H1 (cell line): ENCODE data around the gene CHMP4A. TPM values are rescaled to one million over a fixed set of nuclear protein-coding genes. Genes with fewer than 3 reads are reported as not detected.

Experiments used
- CTCF ChIA-PET: fragments of 300-600 bp; sonication (Branson Sonifier 250); formaldehyde crosslinking; loops from one replicate; lab custom pipeline; 2021; ENCODE audit not compliant: partially characterized antibody; lab: Charles Lee
- POLR2A ChIA-PET: fragments of 300-600 bp; sonication (Branson Sonifier 250); formaldehyde crosslinking; loops from one replicate; lab custom pipeline; 2021; ENCODE audit warnings: inconsistent platforms; ENCODE audit not compliant: partially characterized antibody; lab: Charles Lee
- DNase-seq, 2 experiments: peaks; one replicate each; pipeline versions ENCODE4 v3.0.0 to v3.0.0-alpha.2; 2010 to 2022; ENCODE audit warnings: low spot score in 2 of 2, low read depth in 1 of 2, mixed read lengths in 1 of 2
- FAIRE-seq: peaks from 2 replicates; lab custom pipeline; 2011; peaks lifted over from hg19 to GRCh38; lab: Jason Lieb, UNC
- H2AFZ ChIP-seq: 2 replicates; pipeline ENCODE4 v1.8.1; 2012; ENCODE audit warnings: low read length, inconsistent platforms
- H2AK5ac ChIP-seq: 2 replicates; pipeline ENCODE4 v1.6.1; 2013; ENCODE audit warnings: low read depth, low read length
- H2BK120ac ChIP-seq: replicated peaks from 2 replicates; pipeline ENCODE3; 2013; ENCODE audit warnings: low read depth, low read length, inconsistent platforms
- H2BK12ac ChIP-seq: 2 replicates; pipeline ENCODE4 v1.6.1; 2013; ENCODE audit warnings: low read depth, low read length
- H2BK15ac ChIP-seq: 2 replicates; pipeline ENCODE4 v1.6.1; 2013; ENCODE audit warnings: low read length
- H2BK20ac ChIP-seq: 2 replicates; pipeline ENCODE4 v1.6.1; 2013; ENCODE audit warnings: low read length
- H2BK5ac ChIP-seq: 2 replicates; pipeline ENCODE4 v1.6.1; 2013; ENCODE audit warnings: low read depth, low read length
- H3K14ac ChIP-seq: 2 replicates; pipeline ENCODE4 v1.6.1; 2013; ENCODE audit warnings: inconsistent platforms; ENCODE audit not compliant: insufficient read length
- H3K18ac ChIP-seq: 2 replicates; pipeline ENCODE4 v1.6.1; 2013; ENCODE audit warnings: low read length; ENCODE audit errors: extremely low read depth
- H3K23ac ChIP-seq: 2 replicates; pipeline ENCODE4 v1.6.1; 2013; ENCODE audit warnings: inconsistent platforms; ENCODE audit not compliant: insufficient read length
- H3K23me2 ChIP-seq: 2 replicates; pipeline ENCODE4 v1.6.1; 2013; ENCODE audit warnings: low read depth, low read length
- H3K27ac ChIP-seq: 2 replicates; pipeline ENCODE4 v1.6.1; 2011; ENCODE audit warnings: low read depth, low read length, inconsistent platforms
- H3K27me3 ChIP-seq, 4 experiments: replicated peaks in 1 of 4; 1 replicate in 1 of 4; 2 replicates in 3 of 4; pipeline versions ENCODE4 v1.6.1 to v1.8.1; 2011 to 2013; ENCODE audit warnings: low read length in 3 of 4, mild to moderate bottlenecking in 3 of 4, inconsistent platforms in 2 of 4, mixed read lengths in 2 of 4, moderate library complexity in 1 of 4; ENCODE audit not compliant: control insufficient read depth in 3 of 4, insufficient read depth in 3 of 4; ENCODE audit errors: extremely low read depth in 1 of 4
- H3K36me3 ChIP-seq, 4 experiments: 2 replicates each; pipeline versions ENCODE4 v1.6.1 to v1.8.1; 2011 to 2013; ENCODE audit warnings: mild to moderate bottlenecking in 4 of 4, low read length in 3 of 4, moderate library complexity in 2 of 4, control low read depth in 1 of 4, inconsistent platforms in 1 of 4; ENCODE audit not compliant: insufficient read depth in 4 of 4, control insufficient read depth in 2 of 4
- H3K4ac ChIP-seq: replicated peaks from 2 replicates; pipeline ENCODE3; 2013; ENCODE audit warnings: low read length, low read depth, mixed read lengths, inconsistent platforms; ENCODE audit not compliant: insufficient read length
- H3K4me1 ChIP-seq, 4 experiments: replicated peaks in 1 of 4; 1 replicate in 1 of 4; 2 replicates in 3 of 4; pipeline versions ENCODE4 v1.6.1 to v1.8.1; 2011 to 2013; ENCODE audit warnings: low read length in 3 of 4, inconsistent platforms in 2 of 4, mixed read lengths in 1 of 4; ENCODE audit not compliant: insufficient read depth in 4 of 4, control insufficient read depth in 3 of 4
- H3K4me2 ChIP-seq, 2 experiments: 2 replicates each; pipeline versions ENCODE4 v1.6.1 to v1.8.1; 2011 to 2013; ENCODE audit warnings: low read depth in 2 of 2, low read length in 2 of 2, control low read depth in 1 of 2, inconsistent platforms in 1 of 2, mild to moderate bottlenecking in 1 of 2; ENCODE audit not compliant: insufficient read depth in 1 of 2
- H3K4me3 ChIP-seq, 4 experiments: fragments of 200-600, 300-600 bp in 1 of 4; sonication (generic), shearing (Covaris generic), sonication (Bioruptor Twin) in 1 of 4; 2 replicates each; pipeline versions ENCODE4 v1.5.1 to v1.8.1; 2011 to 2016; ENCODE audit warnings: low read length in 4 of 4, low read depth in 3 of 4, control low read depth in 2 of 4, inconsistent platforms in 2 of 4, mild to moderate bottlenecking in 2 of 4, mixed read lengths in 1 of 4, moderate library complexity in 1 of 4; ENCODE audit not compliant: insufficient read depth in 2 of 4; ENCODE audit errors: extremely low read depth in 1 of 4
- H3K56ac ChIP-seq: replicated peaks from 2 replicates; pipeline ENCODE3; 2013; ENCODE audit warnings: low read depth, mild to moderate bottlenecking, mixed read lengths, low read length, inconsistent platforms; ENCODE audit not compliant: insufficient read length
- H3K79me1 ChIP-seq: 2 replicates; pipeline ENCODE4 v1.6.1; 2013; ENCODE audit warnings: low read depth, low read length, control low read depth
- H3K79me2 ChIP-seq, 2 experiments: 2 replicates each; pipeline versions ENCODE4 v1.6.1 to v1.8.1; 2012 to 2013; ENCODE audit warnings: low read length in 2 of 2, mild to moderate bottlenecking in 2 of 2, inconsistent platforms in 1 of 2; ENCODE audit not compliant: insufficient read depth in 2 of 2, control insufficient read depth in 1 of 2
- H3K9ac ChIP-seq, 4 experiments: replicated peaks in 1 of 4; 1 replicate in 1 of 4; 2 replicates in 3 of 4; pipeline versions ENCODE4 v1.6.1 to v1.8.1; 2011 to 2013; ENCODE audit warnings: low read depth in 3 of 4, low read length in 3 of 4, control low read depth in 2 of 4, mild to moderate bottlenecking in 2 of 4, moderate library complexity in 2 of 4, inconsistent platforms in 1 of 4; ENCODE audit errors: extremely low read depth in 1 of 4
- H3K9me3 ChIP-seq, 2 experiments: 2 replicates each; pipeline versions ENCODE4 v1.6.1 to v1.8.1; 2012 to 2013; ENCODE audit warnings: mild to moderate bottlenecking in 2 of 2, moderate library complexity in 2 of 2, control low read depth in 1 of 2, inconsistent platforms in 1 of 2, low read depth in 1 of 2, low read length in 1 of 2, mixed read lengths in 1 of 2; ENCODE audit not compliant: insufficient read depth in 2 of 2
- H4K20me1 ChIP-seq, 2 experiments: replicated peaks in 1 of 2; 2 replicates each; pipeline versions ENCODE3 to v1.8.1; 2011 to 2013; ENCODE audit warnings: inconsistent platforms in 2 of 2, low read length in 2 of 2, mild to moderate bottlenecking in 1 of 2; ENCODE audit not compliant: insufficient read depth in 2 of 2, control insufficient read depth in 1 of 2
- H4K5ac ChIP-seq: 2 replicates; pipeline ENCODE4 v1.6.1; 2013; ENCODE audit warnings: low read length, low read depth, mixed read lengths, inconsistent platforms; ENCODE audit not compliant: insufficient read length
- H4K8ac ChIP-seq: 2 replicates; pipeline ENCODE4 v1.8.0; 2013; ENCODE audit warnings: mild to moderate bottlenecking, moderate library complexity, low read length, inconsistent platforms; ENCODE audit not compliant: insufficient read depth; ENCODE audit errors: extremely low read depth
- H4K91ac ChIP-seq: replicated peaks from 2 replicates; pipeline ENCODE3; 2013; ENCODE audit warnings: low read length, mixed read lengths, inconsistent platforms; ENCODE audit not compliant: insufficient read length
- BACH1 ChIP-seq: IDR thresholded peaks from 2 replicates; pipeline ENCODE4 v1.6.1; 2012; ENCODE audit warnings: low read length, improper control_type of control experiment
- E2F6 ChIP-seq: IDR thresholded peaks from 2 replicates; pipeline ENCODE4 v1.6.1; 2012; ENCODE audit warnings: inconsistent platforms
- HDAC2 ChIP-seq, 2 experiments: fragments of 300-600 bp in 1 of 2; sonication (generic) in 1 of 2; IDR thresholded peaks; 2 replicates each; pipeline ENCODE4 v1.6.1; 2011 to 2012; ENCODE audit warnings: low read depth in 2 of 2, low read length in 2 of 2, mild to moderate bottlenecking in 2 of 2, moderate library complexity in 2 of 2, borderline replicate concordance in 1 of 2, inconsistent platforms in 1 of 2
- SIN3A ChIP-seq, 2 experiments: IDR thresholded peaks in 1 of 2; conservative IDR thresholded peaks in 1 of 2; 2 replicates each; pipeline ENCODE4 v1.6.1; 2011 to 2012; ENCODE audit warnings: low read length in 2 of 2, improper control_type of control experiment in 1 of 2, low read depth in 1 of 2, mild to moderate bottlenecking in 1 of 2
- SRF ChIP-seq: IDR thresholded peaks from 2 replicates; pipeline ENCODE4 v1.6.1; 2011; ENCODE audit warnings: mild to moderate bottlenecking, low read depth, low read length, moderate library complexity
- WGBS, 2 experiments: shearing (Covaris generic) in 1 of 2; methylation state at CpG; one replicate each; pipeline versions ENCODE4 v1.1.6 to v1.1.7; 2013 to 2015; ENCODE audit warnings: low lambda C conversion rate in 2 of 2, mixed read lengths in 2 of 2, inconsistent platforms in 1 of 2, low coverage in 1 of 2, missing lambda C conversion rate in 1 of 2; ENCODE audit not compliant: insufficient replicate concordance in 2 of 2, insufficient coverage in 1 of 2, insufficient read length in 1 of 2; ENCODE audit errors: extremely low coverage in 1 of 2, missing lambda C conversion rate in 1 of 2; 5-methylcytosine and 5-hydroxymethylcytosine counted together
- polyA plus RNA-seq, 7 experiments: library from polyadenylated mRNA; depleted of rRNA in 3 of 7; stranded (reverse) in 5 of 7; unstranded in 2 of 7; fragments of >200 nt in 5 of 7; fragments of 200-250 nt in 2 of 7; gene quantifications; 1 replicate in 5 of 7; 2 replicates in 1 of 7; 4 replicates in 1 of 7; pipeline versions ENCODE4 v1.2.1 to v1.2.3, GENCODE V29; 2011 to 2013; ENCODE audit warnings: missing spikeins in 2 of 7, mixed read lengths in 2 of 7
- total RNA-seq: library from RNA; stranded (reverse); fragmentation: NEBNext Ultra II Directional; extraction: Animal tissue kit (Norgen Biotek cat#: 25700); gene quantifications from 2 replicates; pipeline ENCODE4 v1.2.1, GENCODE V29; 2021
- TF ChIP-seq, protein P1 (sequence below): IDR thresholded peaks from 2 replicates; pipeline ENCODE4 v1.6.1; 2011; ENCODE audit warnings: low read length, improper control_type of control experiment

Gene CHMP4A
- total and polyA plus RNA-seq, 2 of the 8 experiments (the other 6 are each of a cell fraction or from before 2014, with no cell fraction given) = 32.9 to 37.6 TPM

GRCh38 chr14:24164518-24164991 is 48.7 kb downstream of the CHMP4A start:
- H2BK20ac ChIP-seq = no peak overlapping the region
- peaks cover 0 to 10% (median 2%) of the 10 kb centered on the region in 4 experiments; a peak in 3 of 7 replicates for H3K4me1 ChIP-seq
- H2AK5ac ChIP-seq = no peak overlapping the region
- no peak overlapping the region for H2BK5ac ChIP-seq
- no peak overlapping the region for H3K23ac ChIP-seq
- no peak overlapping the region for H3K4me3 ChIP-seq
- DNase-seq = no peak
- H2BK15ac ChIP-seq = no peak overlapping the region
- TF ChIP-seq, protein P1, sequence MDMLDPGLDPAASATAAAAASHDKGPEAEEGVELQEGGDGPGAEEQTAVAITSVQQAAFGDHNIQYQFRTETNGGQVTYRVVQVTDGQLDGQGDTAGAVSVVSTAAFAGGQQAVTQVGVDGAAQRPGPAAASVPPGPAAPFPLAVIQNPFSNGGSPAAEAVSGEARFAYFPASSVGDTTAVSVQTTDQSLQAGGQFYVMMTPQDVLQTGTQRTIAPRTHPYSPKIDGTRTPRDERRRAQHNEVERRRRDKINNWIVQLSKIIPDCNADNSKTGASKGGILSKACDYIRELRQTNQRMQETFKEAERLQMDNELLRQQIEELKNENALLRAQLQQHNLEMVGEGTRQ = no peak
- TF ChIP-seq BACH1 (no peak), SIN3A (conservative IDR thresholded peaks at IDR 0.05 in 1 of 2, IDR thresholded peaks at IDR 0.05 in 1 of 2; ENCODE audit: low read depth in 1 of 2, low read length in 2 of 2) (no peak), SRF (no peak), E2F6 (no peak), HDAC2 (IDR thresholded peaks at IDR 0.05; ENCODE audit: borderline replicate concordance in 1 of 2, low read depth in 2 of 2, low read length in 2 of 2) (no peak)
- H3K27ac ChIP-seq = no peak overlapping the region
- H3K27me3 ChIP-seq = no peaks in the 10 kb centered on the region
- no peak overlapping the region for H3K4ac ChIP-seq
- CTCF ChIA-PET = interaction anchor here (1.2 kb wide), 1 partner anchor 133 kb away, joined by 3 read pairs; no protein-coding TSS in a partner anchor
- POLR2A ChIA-PET = interaction anchor here (0.8 to 7.6 kb wide), 8 partner anchors 9 to 59 kb away, joined by 3 to 93 read pairs (median 4); partner anchors contain the start of genes PSME2, RNF31 and TM9SF1
- H3K14ac ChIP-seq = no peak overlapping the region
- 93% methylated on average over 14 of the region's 14 CpGs; no CpG with 5 or more reads in 1 of the 2 experiments for WGBS, 2 experiments
- no peak overlapping the region for H2AFZ ChIP-seq
- peaks cover 0 to 16% of the 10 kb centered on the region in 2 experiments for H4K20me1 ChIP-seq
- H3K79me2 ChIP-seq = no peaks in the 10 kb centered on the region
- no peak overlapping the region for H4K91ac ChIP-seq
- H3K9ac ChIP-seq = no peak overlapping the region
- FAIRE-seq = no peak
- no peak overlapping the region for H4K5ac ChIP-seq
- no peak overlapping the region for H3K4me2 ChIP-seq
- no peak overlapping the region for H3K56ac ChIP-seq
- H4K8ac ChIP-seq = no peak overlapping the region
- H3K9me3 ChIP-seq = no peaks in the 10 kb centered on the region
- H3K23me2 ChIP-seq = 0 out of 2 replicates have a peak, but pooled peaks cover 2% of the 10 kb centered on the region
- peaks cover 0 to 26% (median 11%) of the 10 kb centered on the region in 4 experiments; a peak in 7 of 8 replicates for H3K36me3 ChIP-seq
- H3K79me1 ChIP-seq = no peaks in the 10 kb centered on the region
- no peak overlapping the region for H2BK12ac ChIP-seq
- no peak overlapping the region for H2BK120ac ChIP-seq
- no peak overlapping the region for H3K18ac ChIP-seq
